ENCODE data around the gene STK10. TPM values are rescaled to one million over a fixed set of nuclear protein-coding genes. Genes with fewer than 3 reads are reported as not detected.

STK10 gene
- total and polyA plus RNA-seq, 2 of the 8 experiments (the other 6 are each of a cell fraction or from before 2014, with no cell fraction given), result 10.5 to 21.4 TPM

DNA sequence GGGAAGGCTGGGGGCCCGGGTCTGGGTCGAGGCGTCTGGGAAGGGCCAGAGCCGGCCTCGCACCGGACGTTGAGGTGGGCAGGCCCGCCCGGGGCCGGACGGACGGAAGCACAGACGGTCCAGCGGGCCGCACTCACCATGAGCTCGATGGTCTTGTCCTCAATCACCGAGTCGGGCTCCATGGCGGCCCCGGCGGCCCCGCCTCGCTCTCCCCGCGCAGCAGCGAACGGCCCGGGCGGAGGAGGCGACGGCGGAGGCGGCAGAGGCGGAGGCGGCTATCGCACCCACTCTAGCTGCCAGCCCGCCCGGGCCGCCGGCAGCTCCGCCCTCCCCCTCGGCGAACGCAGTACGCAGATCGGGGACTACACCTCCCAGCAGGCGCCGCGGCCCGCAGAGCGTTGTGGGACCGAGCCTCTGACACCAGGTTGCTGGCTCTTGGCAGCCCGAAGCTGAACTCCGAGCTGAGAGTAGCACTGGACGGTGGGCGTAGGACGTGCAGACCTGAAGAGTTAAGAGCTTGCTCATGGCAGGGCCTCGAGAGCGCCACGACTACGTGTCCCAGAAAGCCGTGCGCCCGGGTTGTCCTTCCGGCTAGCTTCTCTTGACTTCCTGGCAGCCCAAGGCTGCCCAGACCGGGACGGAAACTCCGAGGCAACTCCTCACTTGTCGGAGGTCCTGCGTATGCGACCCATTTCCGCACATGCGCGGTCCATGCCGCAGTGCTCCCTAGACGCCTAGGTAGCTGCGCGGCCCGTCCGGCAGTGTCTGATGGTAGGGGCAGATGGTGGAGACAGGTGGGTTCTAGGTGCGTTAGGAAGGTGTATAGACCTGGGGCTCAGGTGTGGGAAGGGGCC lies 181.5 kb downstream of the STK10 start, which contains the start of gene FBXW11 (continued):
- TF ChIP-seq KDM5A (IDR thresholded peaks at IDR 0.05; ENCODE audit: low read length) (no peak), HDAC6 (IDR thresholded peaks at IDR 0.05; ENCODE audit: low read depth, low read length) (no peak), MAFK (IDR thresholded peaks at IDR 0.05; ENCODE audit: low read depth, low read length) (no peak), RAD21 (IDR thresholded peaks at IDR 0.05 in 1 of 2, conservative IDR thresholded peaks at IDR 0.05 in 1 of 2; ENCODE audit: low read depth in 2 of 2, low read length in 2 of 2) (no peak), TAF1 (IDR thresholded peaks at IDR 0.05; ENCODE audit: low read depth, low read length) (peak; percentile 81), EGR1 (IDR thresholded peaks at IDR 0.05; ENCODE audit: borderline replicate concordance, low read depth, low read length) (peak; percentile 39; the same call in 1 of the 2 replicates), TAF7 (optimal IDR thresholded peaks at IDR 0.05; ENCODE audit: borderline replicate concordance, low read depth, low read length) (peak; percentile 87), CTBP2 (IDR thresholded peaks at IDR 0.05; ENCODE audit: borderline replicate concordance, insufficient read depth, insufficient read length, low read length) (no peak), YY1 (IDR thresholded peaks at IDR 0.05; ENCODE audit: low read depth, low read length) (no peak), MAX (IDR thresholded peaks at IDR 0.05) (no peak), SP2 (IDR thresholded peaks at IDR 0.05; ENCODE audit: low read length) (no peak), KDM4A (IDR thresholded peaks at IDR 0.05; ENCODE audit: low read depth, low read length, severe bottlenecking) (peak; percentile 67), RXRA (IDR thresholded peaks at IDR 0.05; ENCODE audit: insufficient read depth, low read depth, low read length) (no peak), SIX5 (IDR thresholded peaks at IDR 0.05; ENCODE audit: low read depth, low read length) (peak; percentile 76), EP300 (IDR thresholded peaks at IDR 0.05; ENCODE audit: borderline replicate concordance in 1 of 2, low read depth in 2 of 2, low read length in 2 of 2) (no peak), POU5F1 (IDR thresholded peaks at IDR 0.05; ENCODE audit: low read depth, low read length) (no peak), JUN (IDR thresholded peaks at IDR 0.05; ENCODE audit: low read depth, low read length) (no peak), SP1 (IDR thresholded peaks at IDR 0.05; ENCODE audit: low read depth, low read length) (no peak), PHF8 (conservative IDR thresholded peaks at IDR 0.05; ENCODE audit: low read depth, low read length) (peak; percentile 64), ATF2 (IDR thresholded peaks at IDR 0.05; ENCODE audit: low read length) (no peak), SUZ12 (IDR thresholded peaks at IDR 0.05; ENCODE audit: low read length) (no peak)

All from H1 (cell line).